ENCODE results near the gene PLCL1.

DNA sequence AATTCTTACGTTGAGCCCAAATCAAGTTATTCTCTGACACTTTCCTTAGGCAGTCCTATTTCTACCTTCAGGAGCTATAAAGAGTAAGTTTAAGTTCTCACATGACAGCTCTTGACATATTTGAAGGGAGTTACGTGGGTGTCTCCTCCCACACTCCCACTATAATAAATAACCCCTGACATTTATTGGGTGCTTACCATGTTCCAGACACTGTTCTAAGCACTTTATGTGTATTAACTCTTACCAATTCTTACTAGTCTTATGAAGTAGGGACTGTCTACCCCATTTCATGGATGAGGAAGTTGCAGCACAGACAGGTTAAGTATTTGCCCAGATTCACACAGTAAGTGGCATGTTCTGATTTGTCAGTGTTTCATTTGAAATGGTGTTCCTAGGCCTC lies 17.9 kb downstream of the PLCL1 start:
- TF ChIP-seq CTCF (IDR thresholded peaks at IDR 0.05) (no peak), POLR2A (IDR thresholded peaks at IDR 0.05) (no peak)

Measured in adrenal gland (tissue), 5 donors.